ENCODE data around the gene CHST12. TPM values are rescaled to one million over a fixed set of nuclear protein-coding genes. Genes with fewer than 3 reads are reported as not detected.
A peak's percentile ranks its signal among the peaks of the same experiment; 100 is the strongest.
"Not testable (repeated sequence)": the region's sequence is repeated elsewhere in the genome, so short reads cannot be mapped to it uniquely, and the experiment has no call there.

CHST12 gene
- 7.5 and 8.3 TPM in 2 replicates for total RNA-seq

DNA sequence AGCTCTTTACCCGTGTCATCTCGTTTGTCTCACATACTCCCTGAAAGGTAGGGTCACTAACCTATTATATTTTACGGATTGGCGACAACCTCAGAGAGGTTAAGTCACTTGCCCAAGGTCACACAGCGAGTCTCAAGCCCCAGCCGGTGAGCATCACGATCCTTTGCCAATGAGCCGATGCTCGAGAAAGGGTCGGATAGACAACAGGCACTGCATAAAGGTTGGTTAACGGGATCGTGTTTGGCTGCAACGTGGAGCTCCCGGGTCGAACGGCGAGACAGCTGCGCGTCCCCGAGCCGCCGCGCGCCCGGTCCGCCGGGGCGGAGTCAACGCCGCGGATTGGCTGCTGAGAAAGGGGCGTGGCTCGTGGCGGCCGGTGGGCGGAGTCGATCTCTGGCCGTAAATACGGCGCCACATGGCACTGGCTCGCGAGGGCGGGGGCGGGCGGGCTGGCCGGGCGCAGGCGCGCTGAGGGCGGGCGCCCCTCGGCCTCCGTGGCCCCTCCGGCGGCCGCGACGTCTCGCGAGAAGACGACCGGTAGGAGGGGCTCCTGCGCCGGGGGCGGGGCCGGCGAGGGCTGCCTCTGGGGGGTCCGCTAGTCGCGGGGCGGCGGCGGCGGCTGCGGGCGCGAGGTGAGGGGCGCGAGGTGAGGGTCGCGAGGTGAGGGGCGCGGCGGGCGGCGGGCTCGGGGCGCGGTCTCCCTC, at the start of gene CHST12:
Gene CHST12 (plus strand): TSS at position 598 of the 704 bp plus-strand sequence. CDS start 29,029 bp downstream, outside the sequence.
- DNase-seq (ENCODE audit: low read depth, low spot score): peak; percentile 71

DNA sequence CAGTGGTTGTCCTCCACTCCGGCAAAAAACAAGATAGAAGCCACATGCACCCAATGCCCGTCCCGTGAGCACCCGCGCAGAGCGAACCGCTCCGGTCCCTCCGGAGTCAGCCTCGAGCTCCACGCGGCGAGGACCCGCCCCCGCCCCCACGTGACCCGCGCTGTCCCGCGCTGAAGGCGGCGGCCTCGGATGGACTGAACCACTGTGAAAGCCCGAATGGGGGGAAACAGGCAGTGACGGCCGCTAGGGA, 49.5 kb upstream of the CHST12 start:
- peak; percentile 44 for DNase-seq (ENCODE audit: low read depth, low spot score)

DNA sequence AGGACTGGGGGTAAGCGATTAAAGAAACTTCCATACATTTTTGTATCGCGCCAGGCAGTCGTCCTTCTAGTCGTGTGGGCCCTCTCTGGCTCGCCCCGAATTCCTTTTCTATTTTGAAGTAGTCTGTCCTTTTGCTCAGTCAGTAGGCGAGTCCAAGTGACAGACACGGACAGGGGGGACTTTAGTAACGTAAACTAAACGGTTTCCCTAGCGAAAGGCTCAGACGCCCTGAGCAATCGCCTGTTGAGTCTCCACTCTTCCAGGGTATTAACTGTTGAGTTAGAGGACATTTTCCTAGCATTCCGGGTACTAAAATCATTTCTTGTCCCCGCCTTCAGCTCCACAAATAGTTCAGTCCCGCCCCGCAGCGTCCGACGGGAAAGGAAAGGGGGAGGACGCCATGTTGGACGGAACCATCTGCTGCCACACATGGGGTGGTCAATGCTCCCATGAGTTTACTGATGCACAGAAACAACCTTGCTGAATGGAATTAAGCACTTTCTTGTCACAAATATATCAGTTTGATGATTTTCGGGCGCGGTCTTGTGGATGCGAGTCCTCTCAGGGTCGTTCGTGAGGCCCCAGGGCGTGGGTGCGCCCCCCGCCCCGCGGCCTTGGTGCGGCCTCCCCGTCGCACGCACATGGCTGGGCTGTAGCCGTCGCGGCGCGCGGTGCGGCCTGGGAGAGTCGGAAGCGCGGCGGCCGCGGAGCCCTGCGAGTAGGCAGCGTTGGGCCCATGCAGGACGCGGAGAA, 49.0 kb upstream of the CHST12 start, which contains the start of gene EIF3B:
Gene EIF3B (plus strand): TSS at position 642 of the 753 bp plus-strand sequence. CDS start 95 bp downstream, at position 737.
- peak; percentile 82 for DNase-seq (ENCODE audit: low read depth, low spot score)

DNA sequence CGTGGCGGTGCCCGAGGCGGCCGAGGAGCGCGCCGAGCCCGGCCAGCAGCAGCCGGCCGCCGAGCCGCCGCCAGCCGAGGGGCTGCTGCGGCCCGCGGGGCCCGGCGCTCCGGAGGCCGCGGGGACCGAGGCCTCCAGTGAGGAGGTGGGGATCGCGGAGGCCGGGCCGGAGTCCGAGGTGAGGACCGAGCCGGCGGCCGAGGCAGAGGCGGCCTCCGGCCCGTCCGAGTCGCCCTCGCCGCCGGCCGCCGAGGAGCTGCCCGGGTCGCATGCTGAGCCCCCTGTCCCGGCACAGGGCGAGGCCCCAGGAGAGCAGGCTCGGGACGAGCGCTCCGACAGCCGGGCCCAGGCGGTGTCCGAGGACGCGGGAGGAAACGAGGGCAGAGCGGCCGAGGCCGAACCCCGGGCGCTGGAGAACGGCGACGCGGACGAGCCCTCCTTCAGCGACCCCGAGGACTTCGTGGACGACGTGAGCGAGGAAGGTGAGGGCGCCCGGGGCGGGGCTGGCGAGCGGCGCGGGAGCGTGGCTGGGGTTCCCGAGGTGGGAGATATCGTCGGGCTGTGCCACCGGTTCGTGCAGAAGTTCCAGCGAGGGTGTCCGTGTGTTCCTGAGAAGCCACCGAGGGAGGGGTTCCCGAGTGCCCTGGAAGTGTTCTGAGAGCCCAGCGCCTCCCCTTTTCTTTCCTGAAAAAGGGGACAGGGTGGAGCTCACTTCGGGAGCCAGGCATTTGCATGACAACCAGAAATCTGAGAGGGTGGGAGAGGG, 48.3 kb upstream of the CHST12 start:
- no peak for DNase-seq (ENCODE audit: low read depth, low spot score)

DNA sequence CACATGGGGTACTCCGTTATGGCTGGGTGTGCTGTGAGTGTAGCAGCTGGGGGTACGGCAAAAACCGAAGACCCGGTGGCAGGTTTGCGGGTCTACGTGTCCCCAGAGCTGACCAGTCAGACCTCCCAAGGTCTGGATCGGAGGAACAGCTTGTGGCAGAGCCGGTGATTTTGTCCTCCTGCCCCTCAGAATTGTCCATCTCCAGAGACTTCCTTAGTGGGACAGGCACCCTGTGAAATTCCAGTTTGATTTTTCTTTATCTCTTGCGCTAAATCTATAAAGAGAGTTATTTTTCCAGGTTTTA, 47.8 kb upstream of the CHST12 start:
- DNase-seq (ENCODE audit: low read depth, low spot score): no peak

DNA sequence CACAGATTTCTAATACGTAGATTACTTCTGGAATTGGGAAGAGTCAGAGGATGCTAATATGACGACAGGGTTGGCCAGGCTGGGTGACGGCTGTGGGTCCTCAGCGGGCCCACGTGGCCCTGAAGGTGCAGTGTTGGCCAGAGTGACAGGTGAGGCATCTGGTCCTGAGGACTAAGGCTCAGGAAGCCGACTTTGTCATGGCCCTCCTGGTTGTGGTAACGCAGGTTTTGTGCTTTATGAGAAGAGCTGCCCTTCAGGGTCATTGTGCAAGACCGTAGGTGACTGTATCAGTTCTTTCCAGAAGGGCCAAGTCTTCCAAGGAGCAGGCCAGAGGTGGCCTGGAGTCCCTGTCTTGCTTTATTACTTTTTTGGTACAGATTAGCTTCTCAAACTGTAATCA, 46.2 kb upstream of the CHST12 start:
- DNase-seq (ENCODE audit: low read depth, low spot score): no peak

DNA sequence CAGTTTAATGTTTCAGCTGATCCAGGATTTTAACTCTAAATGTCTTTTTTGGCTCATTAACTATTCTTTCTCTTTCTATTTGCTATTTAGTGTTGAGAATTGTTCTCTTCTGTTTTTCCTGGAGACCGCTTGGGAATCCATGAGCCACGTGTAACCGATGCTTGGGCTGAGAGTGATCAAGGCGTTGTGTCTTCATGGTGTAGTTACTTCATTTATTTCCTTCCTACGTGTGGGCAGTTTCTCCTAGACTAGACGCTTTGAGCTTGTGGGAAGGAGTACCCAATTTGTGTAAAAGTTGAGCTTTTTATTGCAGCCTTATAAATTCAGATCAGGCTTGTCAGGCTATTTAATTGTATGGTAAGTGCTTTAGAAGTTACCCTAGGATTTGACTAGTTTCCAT, 45.8 kb upstream of the CHST12 start:
- no peak for DNase-seq (ENCODE audit: low read depth, low spot score)

DNA sequence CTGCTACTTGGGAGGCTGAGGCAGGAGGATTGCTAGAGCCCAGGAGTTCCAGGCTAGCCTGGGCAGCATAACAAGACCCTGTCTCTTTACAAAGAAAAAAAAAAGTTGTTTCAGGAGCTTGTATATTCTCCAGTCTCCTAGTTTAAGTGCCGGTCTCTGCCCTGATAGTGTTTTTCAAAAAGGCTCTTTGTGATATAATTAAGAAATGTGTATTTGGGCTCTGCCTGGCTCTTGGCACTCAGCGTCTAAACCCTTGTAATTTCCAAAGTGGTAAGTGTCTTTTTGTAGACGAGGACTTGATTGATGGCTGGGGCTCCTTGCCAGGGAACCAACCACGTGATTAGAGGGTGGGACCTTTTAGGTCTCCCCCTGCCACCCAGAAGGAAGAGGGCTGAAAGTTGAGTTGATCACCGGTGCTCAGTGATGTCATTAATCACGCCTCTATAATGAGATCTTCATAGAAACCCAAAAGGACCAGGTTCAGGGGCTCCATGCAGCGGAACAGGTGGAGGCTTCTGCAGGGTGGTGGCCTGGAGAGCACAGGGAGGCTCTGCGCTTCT, 44.4 kb upstream of the CHST12 start:
- no peak for DNase-seq (ENCODE audit: low read depth, low spot score)

DNA sequence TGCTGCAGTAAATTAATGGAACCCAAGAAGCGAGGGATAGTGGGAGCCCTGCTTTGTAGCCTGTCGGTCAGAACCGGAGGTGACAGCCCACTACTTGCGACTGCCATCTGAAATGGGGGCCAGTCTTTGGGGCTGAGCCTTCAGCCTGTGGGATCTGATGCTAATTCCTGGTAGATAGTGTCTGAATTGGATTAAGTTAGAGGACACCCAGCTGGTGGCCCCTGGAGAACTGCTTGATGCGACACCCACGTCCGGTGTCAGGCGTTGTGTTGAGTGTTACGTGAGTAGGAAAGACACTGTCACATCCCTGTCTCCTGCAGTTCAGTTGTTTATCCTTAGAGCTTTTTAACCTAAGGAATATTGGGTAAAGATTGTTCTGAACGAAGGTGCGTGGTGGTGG, 43.8 kb upstream of the CHST12 start:
- no peak for DNase-seq (ENCODE audit: low read depth, low spot score)

DNA sequence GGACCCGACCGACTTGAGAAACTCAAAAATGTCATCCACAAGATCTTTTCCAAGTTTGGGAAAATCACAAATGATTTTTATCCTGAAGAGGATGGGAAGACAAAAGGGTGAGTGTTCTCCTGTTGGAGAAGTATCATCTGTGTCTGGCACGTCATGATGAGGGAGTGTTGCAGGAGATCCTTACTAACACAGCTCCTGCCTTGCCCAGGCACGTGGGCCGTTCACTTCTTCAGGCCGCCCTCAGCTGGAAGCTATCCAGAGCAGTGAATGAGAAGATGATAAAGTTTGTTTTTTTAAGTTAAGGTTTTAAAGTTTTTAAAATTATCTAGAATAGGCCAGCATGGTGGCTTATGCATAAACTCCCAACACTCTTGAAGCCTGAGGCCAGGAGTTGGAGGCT, 42.6 kb upstream of the CHST12 start:
- no peak for DNase-seq (ENCODE audit: low read depth, low spot score)

DNA sequence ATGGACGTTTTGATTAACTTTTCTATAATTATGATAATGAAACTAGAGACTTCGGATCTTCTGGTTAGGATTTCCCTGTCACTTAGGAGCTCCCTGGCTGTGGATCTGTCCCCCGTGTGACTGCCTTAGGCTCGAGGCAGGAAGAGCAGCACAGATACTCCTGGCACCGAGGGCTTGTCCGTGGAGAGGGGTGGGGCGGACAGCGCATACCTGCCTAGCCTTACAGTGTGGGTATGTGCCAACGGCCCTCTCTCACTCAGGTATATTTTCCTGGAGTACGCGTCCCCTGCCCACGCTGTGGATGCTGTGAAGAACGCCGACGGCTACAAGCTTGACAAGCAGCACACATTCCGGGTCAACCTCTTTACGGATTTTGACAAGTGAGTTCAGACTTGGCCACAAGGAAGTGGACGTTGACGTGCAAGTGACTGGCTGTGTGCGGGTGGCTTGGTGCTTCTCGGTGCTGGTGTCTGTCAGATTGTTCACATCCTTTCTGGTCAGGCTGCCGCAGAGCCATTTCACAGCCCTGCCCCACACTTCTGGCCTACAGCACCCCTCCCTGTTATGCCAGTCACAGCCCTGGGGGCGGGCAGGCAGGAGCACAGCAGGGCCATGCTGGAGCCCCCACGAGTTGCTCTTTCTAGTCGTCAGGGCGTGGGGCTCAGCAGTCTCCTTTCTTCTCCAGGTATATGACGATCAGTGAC, 40.9 kb upstream of the CHST12 start:
- DNase-seq (ENCODE audit: low read depth, low spot score): no peak

DNA sequence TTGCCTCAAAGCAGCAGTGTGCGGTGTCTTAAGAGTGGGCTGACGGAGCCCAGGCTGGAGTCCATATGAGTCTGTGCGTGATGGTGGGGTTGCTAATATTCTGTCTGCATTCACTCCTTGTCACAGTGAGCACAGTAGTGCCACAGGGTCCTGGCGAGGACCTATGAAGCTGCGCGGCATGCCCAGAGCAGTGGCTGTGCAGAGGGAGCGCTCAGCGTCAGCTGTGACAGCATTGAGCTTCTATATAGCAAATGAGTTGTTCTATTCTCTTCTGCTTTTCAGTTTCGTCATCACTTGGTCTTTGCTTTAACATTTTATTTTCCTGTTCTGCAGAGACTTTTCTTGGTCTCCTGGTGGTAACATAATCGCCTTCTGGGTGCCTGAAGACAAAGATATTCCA, 34.3 kb upstream of the CHST12 start:
- DNase-seq (ENCODE audit: low read depth, low spot score): no peak

DNA sequence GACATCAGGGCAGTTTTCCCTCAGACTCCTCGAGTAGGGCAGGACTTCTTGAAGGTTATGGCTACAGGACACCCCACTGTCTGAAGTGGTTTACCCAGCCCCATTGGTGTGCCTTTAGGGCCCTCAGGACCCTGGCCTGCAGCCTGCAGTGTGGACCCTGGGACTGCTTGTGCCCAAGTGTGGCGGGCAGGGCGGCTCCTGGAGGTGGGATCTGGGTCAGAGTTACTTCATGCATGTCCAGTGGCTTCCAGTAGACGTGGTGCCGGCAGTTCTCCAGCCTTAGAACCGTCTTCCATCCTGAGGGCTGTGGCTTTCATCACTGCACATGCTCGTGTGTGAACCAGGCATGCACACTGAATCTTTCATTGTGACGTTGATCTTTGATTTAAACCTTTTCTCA, 32.1 kb upstream of the CHST12 start:
- no peak for DNase-seq (ENCODE audit: low read depth, low spot score)

DNA sequence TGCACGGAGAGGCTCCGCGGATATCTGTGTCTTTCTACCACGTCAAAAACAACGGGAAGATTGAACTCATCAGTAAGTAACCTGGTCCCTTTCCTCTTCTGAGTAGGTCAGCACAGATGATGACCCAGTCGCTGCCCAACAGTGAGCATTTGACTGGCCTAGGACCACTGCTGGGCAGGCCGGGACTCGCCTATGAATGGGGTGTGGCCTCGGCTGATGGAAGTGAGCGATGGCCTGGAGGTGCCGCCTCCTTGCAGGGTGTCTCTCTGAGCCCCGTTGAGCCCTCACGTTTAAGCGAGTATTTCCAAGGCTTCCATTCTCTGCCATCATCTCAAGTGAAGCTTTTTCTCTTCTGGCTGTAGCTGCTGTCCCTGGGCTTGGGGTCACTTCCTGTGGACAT, 30.7 kb upstream of the CHST12 start:
- DNase-seq (ENCODE audit: low read depth, low spot score): no peak

DNA sequence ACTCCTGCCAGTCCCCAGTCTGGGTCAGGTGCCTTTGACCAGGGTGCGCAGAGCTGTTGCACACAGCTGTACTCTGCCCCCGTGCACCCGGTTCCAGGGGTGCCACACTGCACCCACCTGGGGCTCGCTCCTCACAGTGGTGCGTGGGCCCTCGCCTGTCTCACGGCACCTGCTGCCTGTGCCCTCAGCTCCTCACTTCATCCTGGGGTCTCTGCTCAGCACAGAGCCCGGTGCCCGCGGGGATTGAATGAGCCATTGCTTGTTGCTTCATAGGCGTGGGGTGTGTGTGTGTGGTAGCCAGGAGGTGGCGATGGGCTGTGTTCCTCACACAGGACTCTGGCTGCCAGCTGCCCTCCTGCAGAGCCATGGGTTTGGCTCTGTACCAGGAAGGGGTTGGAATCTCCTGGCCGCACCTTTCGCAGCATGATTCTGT, 30.3 kb upstream of the CHST12 start:
- no peak for DNase-seq (ENCODE audit: low read depth, low spot score)

DNA sequence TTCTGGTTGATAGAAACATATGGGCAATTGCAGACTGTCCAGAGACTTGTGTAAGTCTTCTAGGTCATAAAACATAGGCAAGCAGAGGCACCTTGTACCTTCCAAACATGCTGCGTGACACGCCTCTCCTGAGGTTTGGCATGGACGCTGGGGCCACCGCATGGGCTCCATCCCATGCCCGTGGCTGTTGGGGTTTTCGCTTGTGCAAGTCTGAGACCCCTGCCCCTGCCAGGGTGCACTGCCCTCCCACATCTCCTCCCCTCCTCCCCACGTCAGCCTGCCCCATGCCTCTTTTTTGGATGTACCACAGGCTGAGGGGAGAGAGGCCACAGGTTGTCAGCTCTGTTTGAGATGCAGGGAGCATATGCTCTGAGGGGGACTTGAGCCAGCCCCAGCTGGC, 29.8 kb upstream of the CHST12 start:
- DNase-seq (ENCODE audit: low read depth, low spot score): no peak

DNA sequence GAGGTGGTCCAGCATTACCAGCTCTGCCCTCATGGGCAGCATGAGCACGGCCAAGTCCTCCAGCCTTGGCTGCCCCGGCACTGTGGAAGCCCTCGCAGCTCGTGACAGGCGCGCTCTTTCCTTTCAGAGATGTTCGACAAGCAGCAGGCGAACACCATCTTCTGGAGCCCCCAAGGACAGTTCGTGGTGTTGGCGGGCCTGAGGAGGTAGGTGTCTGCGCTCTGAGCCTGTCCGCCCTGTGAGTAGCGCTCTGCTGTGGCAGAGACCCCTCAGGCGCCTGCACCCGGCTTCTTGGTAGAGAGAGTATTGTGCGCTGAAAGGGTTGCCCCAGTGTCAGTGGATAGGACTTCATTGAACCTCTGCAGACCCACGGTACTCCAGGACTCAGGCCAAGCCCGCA, 29.0 kb upstream of the CHST12 start:
- no peak for DNase-seq (ENCODE audit: low read depth, low spot score)

DNA sequence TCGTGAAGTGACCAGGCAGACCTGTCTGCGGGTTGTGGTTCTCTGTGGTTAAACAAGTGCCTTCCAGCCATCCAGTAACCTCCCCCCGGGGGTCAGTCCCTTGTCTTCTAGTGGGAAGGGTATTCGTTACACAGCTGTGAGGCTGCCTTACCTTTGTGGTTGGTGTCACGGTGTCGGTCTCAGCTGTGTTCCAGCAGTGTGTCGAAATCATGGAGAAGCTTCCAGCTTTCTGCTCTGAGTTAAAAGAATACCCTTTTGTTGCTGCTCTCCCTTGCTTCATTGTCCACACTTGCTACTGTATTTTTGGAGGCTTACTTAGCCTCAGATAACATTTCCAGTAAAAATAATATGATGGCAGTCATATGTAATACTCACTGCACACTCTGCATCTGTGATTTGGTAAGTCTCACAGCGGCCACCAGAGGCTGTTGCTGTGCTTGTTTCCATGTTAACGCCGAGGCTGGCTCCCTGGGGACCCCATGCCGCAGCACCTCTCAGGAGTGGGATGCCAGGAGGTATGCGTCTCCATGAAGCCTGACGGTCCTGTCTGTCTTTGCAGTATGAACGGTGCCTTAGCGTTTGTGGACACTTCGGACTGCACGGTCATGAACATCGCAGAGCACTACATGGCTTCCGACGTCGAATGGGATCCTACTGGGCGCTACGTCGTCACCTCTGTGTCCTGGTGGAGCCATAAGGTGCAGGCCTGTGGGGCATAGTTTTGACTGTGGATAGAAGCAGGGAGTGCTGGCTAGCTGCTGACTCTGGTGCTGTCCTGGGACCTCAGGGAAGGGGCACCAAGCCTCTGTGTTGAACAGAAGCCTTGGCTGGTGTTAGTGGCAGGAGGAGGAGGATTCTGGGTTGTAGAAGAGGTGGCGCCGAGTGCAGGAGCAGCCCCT, 28.3 kb upstream of the CHST12 start:
- DNase-seq (ENCODE audit: low read depth, low spot score): no peak

DNA sequence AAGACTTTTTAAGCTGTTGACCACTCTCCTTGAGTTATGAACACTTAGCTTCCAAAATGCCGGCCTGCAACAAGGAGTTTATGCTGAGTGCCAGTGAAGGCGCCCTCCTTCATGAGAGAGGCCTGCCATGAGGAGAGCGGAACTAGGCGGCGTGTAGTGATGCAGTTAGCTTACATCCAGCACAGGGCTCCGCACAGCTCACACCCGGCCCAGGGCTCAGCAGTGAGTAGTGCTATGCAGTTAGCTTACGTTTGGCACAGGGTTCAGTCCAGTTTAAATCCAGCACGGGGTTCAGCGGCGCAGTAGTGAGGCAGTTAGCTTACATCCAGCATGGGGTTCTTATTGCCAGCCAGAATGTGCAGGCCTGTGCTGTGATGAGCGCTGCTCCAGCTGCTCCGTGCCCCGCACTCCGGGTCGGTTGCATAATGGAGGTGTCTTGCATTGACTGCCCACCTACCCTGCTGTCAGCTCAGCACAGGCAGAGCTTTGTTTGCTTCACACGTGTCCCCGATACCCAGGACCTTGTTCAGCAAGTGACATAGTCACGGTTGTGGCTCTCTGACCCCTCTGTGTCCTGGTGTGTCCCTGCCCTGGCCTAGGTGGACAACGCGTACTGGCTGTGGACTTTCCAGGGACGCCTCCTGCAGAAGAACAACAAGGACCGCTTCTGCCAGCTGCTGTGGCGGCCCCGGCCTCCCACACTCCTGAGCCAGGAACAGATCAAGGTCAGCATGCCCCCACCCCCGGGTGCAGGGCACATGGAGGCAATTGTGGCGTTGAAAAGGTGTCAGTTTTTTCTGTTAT, 26.9 kb upstream of the CHST12 start:
- DNase-seq (ENCODE audit: low read depth, low spot score): no peak

DNA sequence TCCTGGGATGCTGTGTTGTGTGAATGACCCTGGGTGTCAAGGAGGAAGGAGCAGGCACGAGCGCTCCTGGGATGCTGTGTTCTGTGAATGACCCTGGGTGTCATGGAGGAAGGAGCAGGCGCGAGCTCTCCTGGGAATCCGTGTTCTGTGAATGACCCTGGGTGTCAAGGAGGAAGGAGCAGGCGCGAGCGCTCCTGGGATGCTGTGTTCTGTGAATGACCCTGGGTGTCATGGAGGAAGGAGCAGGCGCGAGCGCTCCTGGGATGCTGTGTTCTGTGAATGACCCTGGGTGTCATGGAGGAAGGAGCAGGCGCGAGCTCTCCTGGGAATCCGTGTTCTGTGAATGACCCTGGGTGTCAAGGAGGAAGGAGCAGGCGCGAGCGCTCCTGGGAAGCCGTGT, 25.9 kb upstream of the CHST12 start:
- DNase-seq (ENCODE audit: low read depth, low spot score): not testable (repeated sequence)
